DMS114 treated with DMSO at 0.1 percent for 48 hours (cell line): Measurements from ENCODE around the gene PCDHGB4.
"Not testable (repeated sequence)": the region's sequence is repeated elsewhere in the genome, so short reads cannot be mapped to it uniquely, and the experiment has no call there.

ENCODE experiments used
- DNase-seq: peaks from one replicate; lab custom pipeline; 2025; ENCODE audit not compliant: unreplicated experiment; lab: John Stamatoyannopoulos, UW

The PCDHGB4 gene

GRCh38 chr5:141366016-141366896, 21.2 kb upstream of the PCDHGB4 start:
- no peak for DNase-seq

- no peak for DNase-seq
Measured at GRCh38 chr5:141369994-141370848, 17.3 kb upstream of the PCDHGB4 start, which contains the start of gene PCDHGB3. TSS of gene PCDHGB3 (plus strand) at chr5:141370242. CDS start at chr5:141370395, 153 bp downstream.

GRCh38 chr5:141371572-141372475, 15.7 kb upstream of the PCDHGB4 start:
- DNase-seq: no peak

- no peak for DNase-seq
Measured at GRCh38 chr5:141373673-141374317, 13.7 kb upstream of the PCDHGB4 start, which contains the start of gene PCDHGA6. TSS of gene PCDHGA6 (plus strand) at chr5:141373891. CDS start at chr5:141374084, 193 bp downstream.

- no peak for DNase-seq
Measured at GRCh38 chr5:141374627-141375026, 12.9 kb upstream of the PCDHGB4 start.

GRCh38 chr5:141375444-141376155, 11.9 kb upstream of the PCDHGB4 start:
- not testable (repeated sequence) for DNase-seq

GRCh38 chr5:141382469-141383294, 4.8 kb upstream of the PCDHGB4 start, which contains the start of gene PCDHGA7:
TSS of gene PCDHGA7 (plus strand) at chr5:141382742. CDS start at chr5:141382900, 158 bp downstream.
- DNase-seq: no peak

GRCh38 chr5:141383345-141383744, 4.2 kb upstream of the PCDHGB4 start:
- DNase-seq: no peak

GRCh38 chr5:141384471-141385267, 2.8 kb upstream of the PCDHGB4 start:
- no peak for DNase-seq

- no peak for DNase-seq
Measured at GRCh38 chr5:141388661-141389060, 1.2 kb downstream of the PCDHGB4 start.

GRCh38 chr5:141389153-141390042, 1.9 kb downstream of the PCDHGB4 start:
- no peak for DNase-seq

- DNase-seq: no peak
Measured at GRCh38 chr5:141392429-141393198, 5.1 kb downstream of the PCDHGB4 start, which contains the start of gene PCDHGA8. TSS of gene PCDHGA8 (plus strand) at chr5:141392633. CDS start at chr5:141392814, 181 bp downstream.

GRCh38 chr5:141393267-141393666, 5.8 kb downstream of the PCDHGB4 start:
- no peak for DNase-seq

GRCh38 chr5:141394401-141395187, 7.1 kb downstream of the PCDHGB4 start:
- DNase-seq: not testable (repeated sequence)
